Measurements from ENCODE around the gene CSRNP3. TPM values are rescaled to one million over a fixed set of nuclear protein-coding genes. Genes with fewer than 3 reads are reported as not detected.

Gene CSRNP3
- polyA plus RNA-seq, 4 donors: 9.4 to 15.4 (median 12.2) TPM

DNA sequence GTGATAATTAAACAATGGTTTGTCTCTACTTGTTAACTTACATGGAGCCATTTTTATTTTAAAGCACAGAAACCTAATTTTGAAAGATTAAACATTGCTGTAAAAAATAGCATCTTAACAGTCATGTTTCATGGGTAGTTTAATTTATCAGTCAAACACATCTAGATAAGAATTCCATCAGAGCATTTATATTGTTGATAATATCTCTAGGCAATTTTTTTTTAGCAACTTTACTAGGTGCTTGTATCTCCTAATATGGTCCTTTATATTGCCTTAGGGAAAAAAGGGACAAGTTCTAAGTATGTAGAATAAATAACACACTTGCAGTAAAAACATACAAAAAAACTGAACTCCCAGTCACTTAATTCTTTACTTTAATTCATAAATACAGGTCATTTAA, 863 bp downstream of the CSRNP3 start:
- DNase-seq (ENCODE audit: low read depth in 4 of 4, low spot score in 3 of 4): no peak

GRCh38 chr2:165471349-165471950, 2.0 kb downstream of the CSRNP3 start:
- DNase-seq (ENCODE audit: low read depth in 4 of 4, low spot score in 3 of 4): no peak

DNA sequence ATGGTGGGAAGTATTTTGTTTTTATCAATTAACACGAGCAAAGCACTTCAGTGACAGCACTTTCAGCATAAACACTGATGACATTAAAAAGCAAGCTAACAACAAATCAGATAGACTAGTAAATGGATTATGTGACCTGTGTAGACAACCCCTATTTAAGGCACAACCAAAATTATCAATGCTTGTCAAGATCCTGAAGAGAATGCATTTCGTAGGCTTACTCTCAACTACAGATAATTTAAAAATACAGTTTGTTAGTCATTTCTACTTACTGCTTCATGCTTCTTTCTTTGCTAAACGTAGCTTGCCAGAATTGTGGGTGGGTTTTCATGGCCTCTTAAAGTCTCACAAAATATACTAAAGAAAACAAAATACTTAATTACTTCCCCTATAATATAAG, 3.4 kb downstream of the CSRNP3 start:
- DNase-seq (ENCODE audit: low read depth in 4 of 4, low spot score in 3 of 4): no peak

DNA sequence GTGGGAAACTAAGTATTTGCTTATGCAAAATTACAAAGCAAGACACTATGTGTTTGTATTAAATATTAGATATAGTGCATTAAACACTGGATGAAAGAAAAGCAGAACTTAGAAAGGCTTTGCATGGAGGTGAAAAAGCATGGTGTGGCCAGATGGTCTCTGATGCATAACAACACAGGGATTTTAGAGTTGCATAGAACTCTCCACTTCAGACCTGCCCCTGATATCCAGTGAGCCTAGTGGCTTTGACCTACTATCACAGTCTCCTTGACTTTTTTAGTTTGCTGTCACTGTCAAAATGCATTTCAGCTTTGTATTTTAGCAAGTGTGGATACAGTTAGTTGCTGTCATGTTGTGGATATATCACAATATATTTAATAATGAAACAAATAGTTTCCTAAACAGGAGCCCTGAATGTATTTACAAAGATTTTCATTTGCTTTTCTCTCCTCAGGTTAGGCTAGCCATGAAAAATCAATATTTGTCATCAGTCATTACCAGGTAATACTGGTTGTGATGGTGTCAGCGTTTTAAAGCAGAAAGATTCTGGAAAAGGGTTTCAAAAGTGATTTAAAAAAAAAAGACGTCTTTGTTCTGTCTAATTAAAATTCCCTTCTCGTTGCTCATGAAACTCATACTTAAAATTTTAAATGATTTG, 5.2 kb downstream of the CSRNP3 start:
- DNase-seq (ENCODE audit: low read depth in 4 of 4, low spot score in 3 of 4): no peak

DNA sequence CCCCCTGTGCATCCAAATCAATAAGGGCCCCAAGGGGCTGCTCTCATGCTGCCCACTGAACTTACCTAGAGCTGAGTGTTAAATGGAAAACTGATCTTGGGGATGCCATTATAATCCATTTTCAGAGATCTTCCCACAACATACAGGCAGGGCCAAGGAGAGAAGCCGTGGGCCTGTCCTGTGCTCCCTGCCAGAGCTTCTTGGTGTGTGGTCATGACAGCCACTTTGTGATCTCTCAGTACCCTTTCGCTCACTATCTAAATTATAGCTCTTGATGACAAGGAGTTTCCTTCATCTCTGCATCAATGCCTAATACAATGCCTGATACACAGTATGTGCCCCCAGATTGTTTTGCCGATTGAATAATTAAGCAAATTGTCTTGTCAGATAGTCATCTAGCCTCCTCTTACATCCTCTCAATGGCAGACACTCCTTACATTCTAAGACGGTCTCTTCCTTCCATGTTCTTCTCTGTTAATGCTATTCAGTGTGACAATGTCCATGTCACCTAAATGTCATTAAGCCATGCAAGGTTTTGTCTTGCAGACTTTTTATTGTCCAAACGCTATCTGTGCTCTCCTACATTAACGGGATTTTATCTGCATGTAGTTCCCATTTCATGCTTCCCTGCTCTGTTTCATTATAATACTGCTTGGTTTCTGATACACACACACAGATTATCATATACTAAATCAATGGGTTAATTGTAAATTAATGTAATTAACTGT, 5.9 kb downstream of the CSRNP3 start:
- DNase-seq (ENCODE audit: low read depth in 4 of 4, low spot score in 3 of 4): no peak

GRCh38 chr2:165479856-165480255, 10.4 kb downstream of the CSRNP3 start:
- no peak for DNase-seq (ENCODE audit: low read depth in 4 of 4, low spot score in 3 of 4)

GRCh38 chr2:165494573-165494972, 25.1 kb downstream of the CSRNP3 start:
- no peak for DNase-seq (ENCODE audit: low read depth in 4 of 4, low spot score in 3 of 4)

DNA sequence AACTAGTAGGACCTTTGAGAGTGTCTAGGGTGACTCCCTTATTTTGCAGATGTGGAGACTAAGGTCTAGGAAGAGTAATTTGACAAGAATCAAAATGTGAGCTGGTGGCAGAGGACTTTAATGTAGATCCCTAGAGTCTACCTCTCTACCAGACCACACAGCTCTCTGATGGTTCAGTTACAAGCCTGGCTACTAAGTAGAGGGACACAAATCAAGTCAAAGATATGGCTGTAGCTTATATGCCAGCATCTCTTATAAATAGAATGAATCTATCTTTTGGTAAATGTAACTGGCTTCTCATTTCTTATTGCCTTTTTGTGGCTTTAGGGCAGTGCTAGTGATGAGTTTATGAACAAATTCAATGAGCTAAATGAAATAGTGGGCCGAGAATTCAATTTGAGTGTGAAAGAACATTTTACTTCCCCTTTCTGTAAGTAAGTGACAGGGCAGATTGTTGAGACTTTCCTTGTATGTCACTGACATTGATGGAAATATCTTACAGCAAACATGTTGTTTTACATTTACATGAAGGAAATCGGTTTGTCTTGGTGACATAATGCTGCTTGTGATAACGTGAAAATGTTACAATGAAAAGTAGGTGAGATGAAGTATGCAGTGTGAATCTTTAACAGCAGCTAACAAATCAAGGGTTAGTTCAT, 28.3 kb downstream of the CSRNP3 start:
- DNase-seq (ENCODE audit: low read depth in 4 of 4, low spot score in 3 of 4): no peak

GRCh38 chr2:165499131-165499530, 29.6 kb downstream of the CSRNP3 start:
- DNase-seq (ENCODE audit: low read depth in 4 of 4, low spot score in 3 of 4): no peak

DNA sequence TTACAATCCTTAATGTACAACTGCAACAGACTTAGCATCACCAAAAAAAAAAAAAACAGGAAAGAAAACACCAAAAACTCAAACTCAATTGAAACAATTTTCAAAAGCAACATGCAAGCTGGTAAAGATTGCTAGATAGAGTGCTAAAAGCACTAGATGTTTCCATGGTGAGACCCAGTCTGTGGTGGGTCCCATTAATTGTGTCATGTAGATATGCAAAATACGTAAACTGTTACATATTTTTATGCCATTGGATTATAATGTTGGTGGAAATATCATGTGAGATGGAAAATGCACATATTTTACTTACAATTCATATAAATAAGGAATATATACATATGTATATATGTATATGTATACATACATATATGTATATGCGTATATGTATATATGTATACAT, 30.5 kb downstream of the CSRNP3 start:
- DNase-seq (ENCODE audit: low read depth in 4 of 4, low spot score in 3 of 4): no peak

DNA sequence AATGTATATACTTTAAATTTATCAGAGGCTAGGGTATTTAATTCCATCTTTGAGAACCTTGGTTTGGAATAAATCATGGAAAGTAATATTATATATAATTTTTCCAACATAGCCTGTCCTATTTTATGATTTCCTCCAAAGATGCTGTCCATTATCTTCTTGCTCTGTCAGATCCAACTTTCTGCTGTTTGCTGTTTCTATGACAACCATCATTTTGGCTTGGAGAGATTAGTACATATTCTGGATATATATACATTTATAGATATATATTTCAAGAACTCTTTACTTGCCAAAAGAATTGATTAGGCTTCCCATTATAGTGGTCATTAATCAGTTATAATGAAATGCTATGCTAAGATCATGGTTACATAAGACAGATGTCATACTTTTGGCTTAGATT, 31.3 kb downstream of the CSRNP3 start:
- DNase-seq (ENCODE audit: low read depth in 4 of 4, low spot score in 3 of 4): no peak

GRCh38 chr2:165505514-165505913, 36.0 kb downstream of the CSRNP3 start:
- no peak for DNase-seq (ENCODE audit: low read depth in 4 of 4, low spot score in 3 of 4)

DNA sequence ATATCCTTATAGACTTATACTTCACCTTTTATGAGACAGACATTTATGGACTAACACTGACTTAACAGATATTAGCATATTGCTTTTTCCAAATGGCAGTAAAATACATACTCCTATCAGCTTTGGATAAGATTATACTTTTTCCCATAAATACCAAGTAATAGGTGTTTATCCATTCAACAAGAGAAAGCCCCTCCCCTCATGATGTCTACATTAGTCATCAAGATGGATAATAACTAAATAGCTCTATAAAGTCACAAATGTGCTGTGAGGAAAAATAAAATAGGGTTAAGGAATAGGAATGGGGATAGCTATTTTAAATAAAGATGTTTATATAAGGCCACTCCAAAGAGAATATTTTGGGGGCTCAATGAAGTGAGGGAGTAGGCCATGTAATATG, 39.4 kb downstream of the CSRNP3 start:
- DNase-seq (ENCODE audit: low read depth in 4 of 4, low spot score in 3 of 4): no peak

DNA sequence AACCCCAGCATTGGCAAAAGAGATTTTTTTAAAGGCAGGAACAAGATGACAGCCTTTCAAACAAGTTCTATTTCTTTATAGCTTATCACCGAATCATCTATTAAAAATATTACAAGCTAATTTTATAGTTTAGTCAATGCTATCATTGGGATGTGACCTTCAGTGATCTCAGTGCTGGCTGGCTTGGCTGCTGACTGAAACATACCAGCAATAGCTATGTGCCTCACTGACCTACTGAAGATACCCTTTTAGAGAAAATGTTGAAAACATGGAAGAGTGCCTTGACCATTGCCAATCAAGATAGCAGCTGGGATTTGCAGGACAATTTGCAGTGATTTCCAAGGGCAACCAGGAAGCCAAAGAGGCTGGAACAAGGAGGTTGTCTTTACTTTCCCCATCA, 44.0 kb downstream of the CSRNP3 start:
- DNase-seq (ENCODE audit: low read depth in 4 of 4, low spot score in 3 of 4): no peak

DNA sequence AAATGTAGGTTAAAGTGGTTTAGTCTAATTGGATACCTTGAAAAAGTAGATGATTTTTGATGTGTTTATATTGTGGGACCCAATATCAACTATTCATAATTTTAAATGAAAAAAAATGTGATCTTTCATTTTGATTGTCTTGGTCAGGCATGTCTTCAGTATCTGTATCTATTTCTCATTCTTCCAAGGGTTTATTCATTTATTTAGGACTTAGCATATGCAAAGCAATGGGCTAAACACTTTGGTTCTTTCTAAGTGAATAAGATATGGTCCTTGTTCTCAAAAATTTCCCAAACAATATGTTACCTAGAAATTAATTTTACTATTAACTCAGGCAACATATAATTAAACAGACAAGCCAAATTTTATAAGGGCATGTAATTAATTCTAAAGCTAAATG, 49.1 kb downstream of the CSRNP3 start:
- no peak for DNase-seq (ENCODE audit: low read depth in 4 of 4, low spot score in 3 of 4)

- no peak for DNase-seq (ENCODE audit: low read depth in 4 of 4, low spot score in 3 of 4)
Observed at GRCh38 chr2:165522719-165523118, 53.2 kb downstream of the CSRNP3 start.

DNA sequence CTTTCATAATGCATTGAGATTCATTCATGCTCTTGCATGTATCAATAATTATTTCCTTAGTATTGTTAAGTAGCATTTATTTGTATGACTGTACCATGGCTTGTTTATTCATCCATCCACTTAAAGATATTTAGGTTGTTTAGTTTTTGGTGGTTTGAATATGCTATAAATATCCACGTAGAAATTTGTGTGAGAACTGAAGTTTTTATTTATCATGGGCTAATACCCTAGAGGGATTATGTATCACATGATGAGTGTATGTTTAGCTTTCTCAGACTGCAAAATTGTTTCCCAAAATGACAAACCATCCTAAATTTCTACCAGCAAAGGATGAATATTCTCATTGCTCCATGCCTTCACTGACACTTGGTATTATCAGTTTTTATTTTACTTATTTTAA, 55.2 kb downstream of the CSRNP3 start:
- no peak for DNase-seq (ENCODE audit: low read depth in 4 of 4, low spot score in 3 of 4)

DNA sequence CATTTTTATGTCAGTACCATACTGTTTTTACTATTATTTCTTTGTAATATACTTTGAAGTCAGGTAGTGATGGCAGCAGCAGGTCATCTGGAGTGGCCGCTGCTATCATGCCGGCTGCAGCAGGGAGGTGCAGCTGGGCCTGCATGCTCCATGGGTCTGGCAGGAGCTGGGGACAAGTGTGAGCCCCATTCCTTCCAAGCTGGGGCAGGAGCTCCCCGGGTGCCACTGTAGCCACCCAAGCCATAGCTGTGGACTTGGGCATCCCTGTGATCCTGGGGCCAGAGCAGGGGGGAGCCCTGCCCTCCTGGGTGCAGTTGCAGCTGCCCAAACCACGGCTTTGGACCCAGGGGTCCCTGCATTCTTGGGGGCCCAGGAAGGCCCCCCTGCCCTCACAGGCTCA, 59.2 kb downstream of the CSRNP3 start:
- DNase-seq (ENCODE audit: low read depth in 4 of 4, low spot score in 3 of 4): no peak

DNA sequence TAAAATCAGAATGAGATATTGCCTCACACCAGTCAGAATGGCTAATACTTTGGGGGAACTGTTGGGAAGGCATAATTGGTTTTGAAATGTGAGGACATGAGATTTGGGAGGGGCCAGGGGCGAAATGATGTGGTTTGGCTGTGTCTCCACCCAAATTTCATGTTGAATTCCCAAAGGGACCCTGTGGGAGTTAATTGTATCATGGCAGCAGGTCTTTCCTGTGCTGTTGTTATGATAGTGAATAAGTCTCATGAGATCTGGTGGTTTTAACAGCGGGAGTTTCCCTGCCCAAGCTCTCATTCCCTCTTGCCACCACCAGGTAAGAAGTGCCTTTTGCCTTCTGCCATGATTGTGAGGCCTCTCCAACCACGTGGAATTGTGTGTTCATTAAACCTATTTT, 59.6 kb downstream of the CSRNP3 start:
- DNase-seq (ENCODE audit: low read depth in 4 of 4, low spot score in 3 of 4): no peak

- no peak for DNase-seq (ENCODE audit: low read depth in 4 of 4, low spot score in 3 of 4)
Observed at GRCh38 chr2:165533331-165533730, 63.8 kb downstream of the CSRNP3 start.

DNA sequence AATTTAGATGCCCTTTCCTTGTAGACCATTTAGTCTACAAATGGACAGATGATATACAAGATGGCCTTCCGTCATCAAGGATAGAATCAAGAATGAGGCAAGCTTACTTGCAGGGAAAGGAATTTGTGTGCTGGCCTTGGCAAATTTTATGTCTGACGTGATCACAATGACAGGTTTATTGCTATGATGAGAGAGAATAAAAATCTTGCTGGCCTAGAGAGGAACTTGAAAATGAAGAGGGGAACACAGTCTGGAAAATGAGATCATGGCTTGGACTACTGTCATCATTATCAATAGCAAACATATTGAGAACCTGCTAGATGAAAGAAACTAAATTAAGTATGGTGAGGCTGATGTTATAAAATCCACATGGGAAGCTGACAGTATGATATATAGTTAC, 66.0 kb downstream of the CSRNP3 start:
- no peak for DNase-seq (ENCODE audit: low read depth in 4 of 4, low spot score in 3 of 4)
